Common myeloid progenitor, CD34-positive (primary cell): ENCODE results near the gene MCUB.

Experiments used
- CTCF ChIA-PET: fragments of 350-600 bp; sonication (Branson Sonifier 250); formaldehyde crosslinking; loops from one replicate; lab custom pipeline; 2021; ENCODE audit warnings: antibody characterized with exemption; lab: Charles Lee
- POLR2A ChIA-PET: fragments of 350-600 bp; sonication (Branson Sonifier 250); formaldehyde crosslinking; loops from one replicate; lab custom pipeline; 2021; ENCODE audit warnings: antibody characterized with exemption; lab: Charles Lee
- DNase-seq, 3 donors: peaks; one replicate each; pipeline versions ENCODE4 v3.0.0 to v3.0.0-alpha.2; 2013
- H3K27ac ChIP-seq, 2 experiments: 1 replicate in 1 of 2; 2 replicates in 1 of 2; pipeline ENCODE4 v1.7.0; 2013; ENCODE audit warnings: inconsistent platforms in 2 of 2, low read length in 2 of 2, mild to moderate bottlenecking in 2 of 2, low read depth in 1 of 2, moderate library complexity in 1 of 2; ENCODE audit not compliant: severe bottlenecking in 2 of 2, insufficient read depth in 1 of 2, poor library complexity in 1 of 2
- H3K27me3 ChIP-seq, 5 experiments: replicated peaks in 2 of 5; 1 replicate in 3 of 5; 2 replicates in 2 of 5; pipeline versions ENCODE4 v1.6.1 to v1.7.0; 2013; ENCODE audit warnings: low read length in 4 of 5, mild to moderate bottlenecking in 2 of 5, moderate library complexity in 2 of 5, inconsistent platforms in 1 of 5; ENCODE audit not compliant: insufficient read depth in 5 of 5, control insufficient read depth in 4 of 5
- H3K36me3 ChIP-seq, 4 experiments: 1 replicate in 2 of 4; 2 replicates in 2 of 4; pipeline versions ENCODE4 v1.6.1 to v1.7.0; 2013; ENCODE audit warnings: low read length in 3 of 4, control low read depth in 1 of 4, mild to moderate bottlenecking in 1 of 4; ENCODE audit not compliant: control insufficient read depth in 4 of 4, insufficient read depth in 4 of 4
- H3K4me1 ChIP-seq, 4 experiments: 1 replicate in 3 of 4; 2 replicates in 1 of 4; pipeline versions ENCODE4 v1.6.1 to v1.7.1; 2013; ENCODE audit warnings: low read length in 3 of 4, mild to moderate bottlenecking in 3 of 4, control low read depth in 1 of 4, inconsistent platforms in 1 of 4, moderate library complexity in 1 of 4; ENCODE audit not compliant: control insufficient read depth in 4 of 4, insufficient read depth in 4 of 4; ENCODE audit errors: control extremely low read depth in 1 of 4
- H3K4me3 ChIP-seq, 7 experiments: 1 replicate in 4 of 7; 2 replicates in 3 of 7; pipeline versions ENCODE4 v1.5.1 to v1.7.0; 2013; ENCODE audit warnings: mild to moderate bottlenecking in 7 of 7, low read length in 6 of 7, moderate library complexity in 6 of 7, inconsistent platforms in 2 of 7, low read depth in 2 of 7, control low read depth in 1 of 7; ENCODE audit not compliant: insufficient read depth in 4 of 7, control insufficient read depth in 1 of 7; ENCODE audit errors: extremely low read depth in 1 of 7
- H3K9me3 ChIP-seq, 5 experiments: 1 replicate in 4 of 5; 2 replicates in 1 of 5; pipeline versions ENCODE4 v1.6.1 to v1.7.1; 2013; ENCODE audit warnings: low read length in 4 of 5, mild to moderate bottlenecking in 2 of 5, inconsistent platforms in 1 of 5, low read depth in 1 of 5, moderate library complexity in 1 of 5; ENCODE audit not compliant: control insufficient read depth in 4 of 5, insufficient read depth in 2 of 5; ENCODE audit errors: control extremely low read depth in 1 of 5
- WGBS: methylation state at CpG from one replicate; pipeline ENCODE4 v1.1.5; 2013; ENCODE audit not compliant: insufficient coverage; 5-methylcytosine and 5-hydroxymethylcytosine counted together

The MCUB gene

DNA sequence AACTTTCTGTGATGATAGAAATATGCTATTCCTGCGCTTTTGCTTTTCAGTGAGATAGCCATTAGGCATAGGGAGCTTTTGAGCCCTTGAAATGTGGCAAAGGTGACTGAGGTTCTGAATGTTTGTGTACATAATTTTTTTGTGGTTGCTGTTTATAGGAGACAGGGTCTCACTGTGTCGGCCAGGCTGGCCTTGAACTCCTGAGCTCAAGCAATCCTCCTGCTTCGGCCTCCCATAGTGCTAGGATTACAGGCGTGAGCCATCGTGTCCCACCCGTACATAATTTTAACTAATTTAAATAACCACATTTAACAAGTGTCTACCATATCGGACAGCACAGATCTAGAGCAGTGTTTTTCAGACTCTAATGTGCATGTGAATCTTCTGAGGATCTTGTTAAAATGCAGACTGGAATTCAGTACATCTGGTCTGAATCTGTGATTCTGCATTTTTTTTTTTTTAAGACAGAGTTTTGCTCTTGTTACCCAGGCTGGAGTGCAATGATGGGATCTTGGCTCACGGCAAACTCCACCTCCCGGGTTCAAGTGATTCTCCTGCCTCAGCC is 97.9 kb downstream of the MCUB start:
- Histone ChIP-seq H3K9me3 (peaks cover 0 to 2% (median 0%) of the 10 kb centered on the region in 5 experiments), H3K27me3 (no peaks in the 10 kb centered on the region), H3K4me3 (no peak overlapping the region), H3K4me1 (no peaks in the 10 kb centered on the region), H3K36me3 (peaks cover 0 to 2% (median 0%) of the 10 kb centered on the region in 4 experiments), H3K27ac (no peak overlapping the region)
- POLR2A ChIA-PET = interaction anchor here (0.6 kb wide), 1 partner anchor 88 kb away, joined by 3 read pairs; no protein-coding TSS in a partner anchor
- CTCF ChIA-PET = interaction anchor here (1.0 to 2.9 kb wide), 6 partner anchors 14 to 232 kb away, joined by 3 to 37 read pairs (median 5); partner anchors contain the start of gene SEC24B
- 98% methylated on average over 7 of the region's 9 CpGs for whole genome bisulfite sequencing
- no peak for DNase-seq

DNA sequence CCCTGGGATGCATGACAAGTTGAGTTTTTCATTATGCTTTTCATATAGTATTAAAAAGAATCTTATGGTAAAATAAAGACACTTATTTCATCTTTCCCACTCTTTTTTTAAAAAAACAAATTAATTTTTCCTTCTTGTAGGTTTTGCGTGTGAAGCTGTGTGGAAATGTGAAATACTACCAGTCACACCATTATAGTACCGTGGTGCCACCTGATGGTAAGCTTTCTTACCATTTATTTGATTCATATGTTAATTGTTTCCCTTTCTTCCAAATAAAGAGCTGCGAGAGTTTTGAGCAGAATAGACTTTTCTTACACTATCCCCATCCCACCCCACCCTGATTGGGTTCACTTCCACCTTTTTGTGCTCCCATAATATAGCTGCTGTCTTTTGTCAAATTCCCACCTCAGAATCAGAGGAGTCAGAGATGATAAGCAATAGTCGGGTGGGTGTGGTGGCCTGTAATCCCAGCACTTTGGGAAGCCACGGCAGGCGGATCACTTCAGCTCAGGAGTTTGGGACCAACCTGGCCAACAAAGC is 98.9 kb downstream of the MCUB start:
- DNase-seq = peak; percentile 29 to 60 (median 57)
- H3K4me3 ChIP-seq = no peak overlapping the region
- no CpG with 5 or more reads among the region's 6 CpGs for WGBS
- no peaks in the 10 kb centered on the region for H3K27me3 ChIP-seq
- H3K9me3 ChIP-seq = no peaks in the 10 kb centered on the region
- H3K36me3 ChIP-seq = peaks cover 0 to 4% (median 2%) of the 10 kb centered on the region in 4 experiments
- POLR2A ChIA-PET = interaction anchor here (0.6 kb wide), 2 partner anchors 89 to 104 kb away, joined by 3 to 4 read pairs; no protein-coding TSS in a partner anchor
- CTCF ChIA-PET = interaction anchor here (0.9 to 2.9 kb wide), 14 partner anchors 15 to 237 kb away, joined by 3 to 37 read pairs (median 4); partner anchors contain the start of genes MCUB and SEC24B
- H3K27ac ChIP-seq = no peak overlapping the region
- no peaks in the 10 kb centered on the region for H3K4me1 ChIP-seq

DNA sequence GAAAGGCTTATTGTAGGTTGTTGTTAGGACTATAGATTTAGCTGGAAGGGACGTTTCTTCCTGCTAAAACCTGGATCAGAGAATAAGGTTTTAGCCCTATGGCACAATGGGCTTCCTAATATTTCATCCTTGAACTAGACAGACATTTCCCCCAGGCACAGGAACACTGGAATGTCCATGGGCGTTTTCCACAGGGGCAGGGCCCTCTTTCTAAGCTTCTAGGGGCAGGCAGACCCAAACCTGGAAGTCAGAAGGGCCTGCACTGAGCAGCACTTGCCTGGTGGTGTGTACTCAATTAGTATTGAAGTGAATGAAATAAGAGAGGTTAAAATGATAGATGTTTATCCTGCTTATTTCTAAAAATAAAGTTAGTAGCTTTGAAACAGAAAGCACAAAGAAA is 102.1 kb downstream of the MCUB start:
- Histone ChIP-seq H3K27me3 (no peaks in the 10 kb centered on the region), H3K36me3 (peaks cover 0 to 9% (median 3%) of the 10 kb centered on the region in 4 experiments), H3K9me3 (no peaks in the 10 kb centered on the region), H3K4me1 (no peaks in the 10 kb centered on the region), H3K4me3 (no peak overlapping the region), H3K27ac (no peak overlapping the region)
- ChIA-PET POLR2A (no interaction called here), CTCF (interaction anchor here (1.3 to 1.7 kb wide), 3 partner anchors 22 to 235 kb away, joined by 5 to 6 read pairs (median 5); no protein-coding TSS in a partner anchor)
- DNase-seq = no peak
- WGBS = 100% methylated on average over 1 of the region's 2 CpGs

DNA sequence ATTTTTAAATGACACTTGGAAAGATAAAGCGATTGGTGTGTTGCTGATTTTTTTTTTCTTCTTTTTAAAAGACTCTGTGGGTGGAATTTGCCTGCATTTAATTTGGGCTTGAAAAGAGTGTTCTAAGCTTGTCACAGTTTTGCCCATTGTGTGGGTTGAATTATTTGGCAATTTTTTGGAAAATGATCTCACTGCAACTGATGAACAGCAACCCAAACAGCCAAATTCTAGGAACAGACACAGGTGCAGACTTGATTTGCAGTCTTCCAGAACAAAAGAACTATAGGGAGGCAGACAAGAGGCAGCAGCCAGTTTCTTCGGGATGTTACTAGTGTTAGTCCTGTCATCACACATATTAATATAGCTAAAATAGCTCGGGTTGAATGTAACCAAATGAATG is 102.7 kb downstream of the MCUB start:
- no peaks in the 10 kb centered on the region for H3K27me3 ChIP-seq
- H3K4me3 ChIP-seq = no peak overlapping the region
- no peaks in the 10 kb centered on the region for H3K4me1 ChIP-seq
- H3K9me3 ChIP-seq = no peaks in the 10 kb centered on the region
- CTCF ChIA-PET = interaction anchor here (1.3 to 1.7 kb wide), 4 partner anchors 21 to 235 kb away, joined by 3 to 6 read pairs (median 5); no protein-coding TSS in a partner anchor
- H3K27ac ChIP-seq = no peak overlapping the region
- POLR2A ChIA-PET = interaction anchor here (0.5 kb wide), 1 partner anchor 15 kb away, joined by 3 read pairs; no protein-coding TSS in a partner anchor
- peaks cover 0 to 9% (median 3%) of the 10 kb centered on the region in 4 experiments for H3K36me3 ChIP-seq
- WGBS = 100% methylated on average over 2 of the region's 3 CpGs
- DNase-seq = no peak

DNA sequence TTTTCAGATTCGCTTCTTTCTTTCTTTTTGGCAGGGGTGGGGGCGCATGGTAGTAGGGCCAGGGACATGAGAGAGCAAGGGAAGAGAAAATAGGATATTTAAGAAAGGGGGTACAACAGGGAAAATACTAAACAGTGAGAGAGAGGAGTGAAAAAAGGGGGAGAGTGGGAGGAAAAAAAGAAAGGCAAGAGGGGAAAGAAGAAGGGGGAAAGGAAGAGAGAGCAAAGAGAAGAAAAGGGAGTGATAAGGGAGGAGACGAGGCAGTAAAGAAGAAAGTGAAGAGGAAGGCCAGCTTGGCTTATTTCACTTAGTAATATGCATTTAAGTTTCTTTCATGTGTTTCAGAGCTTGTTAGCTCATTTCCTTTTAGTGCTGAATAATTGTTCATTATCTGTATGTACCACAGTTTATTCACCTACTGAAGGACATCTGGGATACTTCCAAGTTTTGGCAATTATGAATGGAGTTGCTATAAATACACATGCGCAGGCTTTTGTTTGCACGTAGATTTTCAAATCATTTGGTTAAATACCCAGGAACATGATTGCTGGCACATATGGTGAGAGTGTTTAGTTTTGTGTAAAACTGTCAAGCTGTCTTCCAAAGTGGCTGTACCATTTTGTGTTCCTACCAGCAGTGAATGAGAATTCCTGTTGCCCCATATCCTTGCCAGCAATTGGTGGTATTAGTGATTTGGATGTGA is 105.9 kb downstream of the MCUB start:
- peaks cover 0 to 4% (median 3%) of the 10 kb centered on the region in 5 experiments for H3K9me3 ChIP-seq
- 100% methylated on average over 3 of the region's 5 CpGs for WGBS
- H3K4me1 ChIP-seq = peaks cover 0 to 3% (median 0%) of the 10 kb centered on the region in 4 experiments
- POLR2A ChIA-PET = no interaction called here
- no peak overlapping the region for H3K27ac ChIP-seq
- H3K4me3 ChIP-seq = no peak overlapping the region
- H3K36me3 ChIP-seq = peaks cover 0 to 9% (median 3%) of the 10 kb centered on the region in 4 experiments
- H3K27me3 ChIP-seq = no peaks in the 10 kb centered on the region
- CTCF ChIA-PET = interaction anchor here (0.9 kb wide), 1 partner anchor 10 kb away, joined by 4 read pairs; no protein-coding TSS in a partner anchor
- no peak for DNase-seq

DNA sequence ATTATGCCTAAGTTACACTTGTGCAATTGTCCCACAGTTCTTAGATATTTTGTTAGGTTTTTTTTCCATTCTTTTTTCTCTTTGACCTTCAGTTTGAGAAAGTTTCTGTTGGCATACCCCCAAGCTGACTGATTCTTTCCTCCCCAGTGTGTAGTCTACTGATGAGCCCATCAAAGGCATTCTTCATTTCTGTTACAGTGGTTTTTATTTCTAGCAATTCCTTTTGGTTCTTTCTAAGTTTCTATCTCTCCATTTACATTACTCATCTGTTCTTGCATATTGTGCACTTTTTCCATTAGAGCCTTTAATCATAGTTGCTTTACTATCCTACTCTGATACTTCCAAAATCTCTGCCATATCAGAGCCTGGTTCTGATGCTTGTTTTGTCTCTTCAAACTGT is 111.3 kb downstream of the MCUB start:
- ChIA-PET POLR2A (no interaction called here), CTCF (interaction anchor here (0.6 to 1.7 kb wide), 3 partner anchors 24 to 32 kb away, joined by 3 to 5 read pairs (median 3); partner anchors contain the start of gene CASP6)
- peaks cover 3 to 9% (median 4%) of the 10 kb centered on the region in 5 experiments for H3K9me3 ChIP-seq
- peaks cover 0 to 3% (median 0%) of the 10 kb centered on the region in 4 experiments for H3K4me1 ChIP-seq
- H3K4me3 ChIP-seq = no peak overlapping the region
- H3K27me3 ChIP-seq = no peaks in the 10 kb centered on the region
- no peak for DNase-seq
- H3K27ac ChIP-seq = no peak overlapping the region
- H3K36me3 ChIP-seq = peaks cover 0 to 5% (median under 1%) of the 10 kb centered on the region in 4 experiments
